ENCODE results near the gene PPY. TPM values are rescaled to one million over a fixed set of nuclear protein-coding genes. Genes with fewer than 3 reads are reported as not detected.

Gene PPY
- total RNA-seq, 1 experiment from 2014 or later: not detected

DNA sequence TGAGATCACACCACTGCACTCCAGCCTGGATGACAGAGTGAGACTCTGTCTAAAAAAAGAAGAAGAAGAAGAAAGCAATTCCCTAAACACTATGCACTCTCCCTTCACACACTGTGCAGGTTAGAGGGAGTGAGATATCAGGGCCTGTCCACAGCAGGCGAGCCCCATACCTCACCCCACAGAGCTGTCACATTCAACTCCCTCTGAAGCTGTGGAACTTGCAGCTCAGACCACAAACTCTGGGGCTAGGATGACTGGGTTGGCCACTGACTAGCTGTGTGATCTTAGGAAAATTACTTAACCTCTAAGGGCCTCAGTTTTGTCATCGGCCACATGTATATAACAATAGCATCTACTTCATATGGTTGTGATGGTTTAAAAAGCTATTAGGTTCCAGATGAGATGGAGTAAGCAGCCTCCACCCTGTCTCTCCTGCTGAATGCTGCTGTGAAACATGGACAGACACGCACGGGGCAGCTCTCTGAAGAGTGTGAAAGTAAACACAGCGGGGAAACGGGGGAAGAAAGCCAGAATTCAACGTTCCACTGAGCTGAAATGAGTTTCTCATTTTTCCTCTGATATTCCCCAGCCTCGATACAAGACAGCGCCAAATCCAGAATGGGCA, 25.1 kb upstream of the PPY start:
- H3K4me1 Mint-ChIP-seq: no peaks in the 10 kb centered on the region
- Histone ChIP-seq H3K23ac (ENCODE audit: insufficient read length, low read depth, low read length) (no peak overlapping the region), H2BK15ac (ENCODE audit: low read depth, low read length) (no peak overlapping the region), H3K27me3 (ENCODE audit: insufficient read depth, low read length) (no peaks in the 10 kb centered on the region), H4K8ac (replicated peaks; ENCODE audit: insufficient read length, low read depth, low read length) (no peak overlapping the region), H3K9ac (ENCODE audit: extremely low read depth, insufficient read length, low read length) (no peak overlapping the region), H3K4me2 (ENCODE audit: insufficient read depth, insufficient read length, low read length) (no peak overlapping the region), H3K4ac (ENCODE audit: low read depth, low read length) (no peak overlapping the region), H3K14ac (ENCODE audit: insufficient read depth, low read length) (no peak overlapping the region), H3K79me2 (ENCODE audit: insufficient read depth, low read length) (no peaks in the 10 kb centered on the region), H2AFZ (ENCODE audit: low read length) (no peak overlapping the region), H3T11ph (ENCODE audit: low read length) (no peak overlapping the region), H2AK5ac (ENCODE audit: insufficient read length, low read length) (no peak overlapping the region), H4K91ac (ENCODE audit: insufficient read length, low read depth, low read length) (no peak overlapping the region), H3K18ac (ENCODE audit: insufficient read length, low read depth, low read length) (no peak overlapping the region), H4K5ac (ENCODE audit: insufficient read length, low read depth, low read length) (no peak overlapping the region), H3K9me3 (ENCODE audit: control insufficient read depth, low read depth, low read length) (no peaks in the 10 kb centered on the region), H3K56ac (ENCODE audit: insufficient read length, low read depth, low read length) (no peak overlapping the region), H3K23me2 (ENCODE audit: insufficient read length, low read depth, low read length, poor library complexity, severe bottlenecking) (no peaks in the 10 kb centered on the region), H3K27ac (ENCODE audit: insufficient read length, low read depth, low read length) (no peak overlapping the region), H3K79me1 (ENCODE audit: insufficient read depth, low read depth, low read length, poor library complexity, severe bottlenecking) (no peaks in the 10 kb centered on the region), H2BK5ac (ENCODE audit: insufficient read length, low read length) (no peak overlapping the region), H2BK12ac (ENCODE audit: insufficient read length, low read depth, low read length) (no peak overlapping the region), H3K4me1 (ENCODE audit: insufficient read depth, low read length) (no peaks in the 10 kb centered on the region), H2BK20ac (ENCODE audit: low read depth, low read length, poor library complexity, severe bottlenecking) (no peak overlapping the region), H2BK120ac (ENCODE audit: low read depth, low read length, poor library complexity, severe bottlenecking) (no peak overlapping the region), H4K20me1 (ENCODE audit: control insufficient read depth, insufficient read depth, insufficient read length) (no peaks in the 10 kb centered on the region)
- TF ChIP-seq, protein P1, sequence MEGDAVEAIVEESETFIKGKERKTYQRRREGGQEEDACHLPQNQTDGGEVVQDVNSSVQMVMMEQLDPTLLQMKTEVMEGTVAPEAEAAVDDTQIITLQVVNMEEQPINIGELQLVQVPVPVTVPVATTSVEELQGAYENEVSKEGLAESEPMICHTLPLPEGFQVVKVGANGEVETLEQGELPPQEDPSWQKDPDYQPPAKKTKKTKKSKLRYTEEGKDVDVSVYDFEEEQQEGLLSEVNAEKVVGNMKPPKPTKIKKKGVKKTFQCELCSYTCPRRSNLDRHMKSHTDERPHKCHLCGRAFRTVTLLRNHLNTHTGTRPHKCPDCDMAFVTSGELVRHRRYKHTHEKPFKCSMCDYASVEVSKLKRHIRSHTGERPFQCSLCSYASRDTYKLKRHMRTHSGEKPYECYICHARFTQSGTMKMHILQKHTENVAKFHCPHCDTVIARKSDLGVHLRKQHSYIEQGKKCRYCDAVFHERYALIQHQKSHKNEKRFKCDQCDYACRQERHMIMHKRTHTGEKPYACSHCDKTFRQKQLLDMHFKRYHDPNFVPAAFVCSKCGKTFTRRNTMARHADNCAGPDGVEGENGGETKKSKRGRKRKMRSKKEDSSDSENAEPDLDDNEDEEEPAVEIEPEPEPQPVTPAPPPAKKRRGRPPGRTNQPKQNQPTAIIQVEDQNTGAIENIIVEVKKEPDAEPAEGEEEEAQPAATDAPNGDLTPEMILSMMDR (conservative IDR thresholded peaks at IDR 0.05): no peak
- no peaks in the 10 kb centered on the region; a peak in 1 of 5 replicates for H3K9me3 Mint-ChIP-seq
- no peaks in the 10 kb centered on the region for H3K36me3 Mint-ChIP-seq (ENCODE audit: insufficient read depth in 1 of 3, low read depth in 3 of 3)
- no peak for DNase-seq
- H3K27me3 Mint-ChIP-seq (ENCODE audit: low read depth): peaks cover 21% of the 10 kb centered on the region
- no peak overlapping the region for H3K27ac Mint-ChIP-seq
- H3K4me3 Mint-ChIP-seq: no peak overlapping the region
- WGBS (ENCODE audit: extremely low coverage, insufficient read length, low lambda C conversion rate): no CpG with 5 or more reads among the region's 9 CpGs

Measured in H9 (cell line).